RWPE2 (cell line): ENCODE data around the gene GALT.

ENCODE experiments used
- ATAC-seq: fragments of 200-7000 bp; cut with Tn5 transposase; 3 replicates; pipeline ENCODE4 v1.9.1; 2021; ENCODE audit warnings: low read depth
- DNase-seq: peaks from one replicate; pipeline ENCODE4 v3.0.0-alpha.2; 2020; ENCODE audit warnings: low spot score
- H3K27ac ChIP-seq: fragments of 450-650 bp; 2 replicates; pipeline ENCODE4 v1.5.1; 2017; ENCODE audit warnings: mild to moderate bottlenecking; ENCODE audit not compliant: poor library complexity, severe bottlenecking
- H3K27me3 ChIP-seq: fragments of 250-450 bp; sonication (Bioruptor Pico); 2 replicates; pipeline ENCODE4 v1.5.1; 2021; ENCODE audit warnings: mild to moderate bottlenecking, moderate library complexity; ENCODE audit not compliant: insufficient read depth, poor library complexity, severe bottlenecking
- H3K36me3 ChIP-seq: fragments of 250-450 bp; sonication (Bioruptor Pico); 2 replicates; pipeline ENCODE4 v1.5.1; 2020; ENCODE audit warnings: low read depth, mild to moderate bottlenecking, moderate library complexity
- H3K4me1 ChIP-seq: fragments of 250-450 bp; sonication (Bioruptor Pico); 2 replicates; pipeline ENCODE4 v1.5.1; 2021; ENCODE audit warnings: mild to moderate bottlenecking, moderate library complexity; ENCODE audit not compliant: insufficient read depth, poor library complexity, severe bottlenecking
- H3K4me3 ChIP-seq: fragments of 250-450 bp; sonication (Bioruptor Pico); 2 replicates; pipeline ENCODE4 v1.5.1; 2021; ENCODE audit warnings: mild to moderate bottlenecking, moderate library complexity; ENCODE audit not compliant: severe bottlenecking
- H3K9me3 ChIP-seq: fragments of 250-450 bp; sonication (Bioruptor Pico); 2 replicates; pipeline ENCODE4 v1.5.1; 2021; ENCODE audit warnings: mild to moderate bottlenecking, moderate library complexity; ENCODE audit not compliant: severe bottlenecking
- CTCF ChIP-seq: fragments of 450-650 bp; IDR thresholded peaks from one replicate; pipeline ENCODE4 v1.5.1; 2017; ENCODE audit warnings: mild to moderate bottlenecking, moderate library complexity; ENCODE audit not compliant: poor library complexity, severe bottlenecking

GALT gene

GRCh38 chr9:34684145-34684544 is 37.7 kb downstream of the GALT start:
- no peaks in the 10 kb centered on the region for H3K9me3 ChIP-seq
- no peaks in the 10 kb centered on the region for H3K27me3 ChIP-seq
- no peaks in the 10 kb centered on the region for H3K36me3 ChIP-seq
- no peak for TF ChIP-seq CTCF
- no peaks in the 10 kb centered on the region for H3K4me1 ChIP-seq
- ATAC-seq, result no peak
- no peak for DNase-seq
- no peak overlapping the region for H3K27ac ChIP-seq
- H3K4me3 ChIP-seq, result no peak overlapping the region

GRCh38 chr9:34684816-34685215 is 38.3 kb downstream of the GALT start:
- no peak for TF ChIP-seq CTCF
- H3K36me3 ChIP-seq, result no peaks in the 10 kb centered on the region
- no peaks in the 10 kb centered on the region for H3K9me3 ChIP-seq
- H3K4me3 ChIP-seq, result no peak overlapping the region
- no peak overlapping the region for H3K27ac ChIP-seq
- H3K4me1 ChIP-seq, result no peaks in the 10 kb centered on the region
- no peak for DNase-seq
- no peak for ATAC-seq
- no peaks in the 10 kb centered on the region for H3K27me3 ChIP-seq

GRCh38 chr9:34685591-34685990 is 39.1 kb downstream of the GALT start:
- TF ChIP-seq CTCF, result no peak
- H3K27ac ChIP-seq, result no peak overlapping the region
- H3K36me3 ChIP-seq, result no peaks in the 10 kb centered on the region
- ATAC-seq (no peak), DNase-seq (no peak)
- H3K9me3 ChIP-seq, result no peaks in the 10 kb centered on the region
- no peaks in the 10 kb centered on the region for H3K27me3 ChIP-seq
- H3K4me3 ChIP-seq, result no peak overlapping the region
- no peaks in the 10 kb centered on the region for H3K4me1 ChIP-seq

- Histone ChIP-seq H3K36me3 (no peaks in the 10 kb centered on the region), H3K27me3 (no peaks in the 10 kb centered on the region), H3K4me3 (no peak overlapping the region), H3K4me1 (no peaks in the 10 kb centered on the region), H3K9me3 (no peaks in the 10 kb centered on the region), H3K27ac (no peak overlapping the region)
- no peak for TF ChIP-seq CTCF
- no peak for DNase-seq
- no peak for ATAC-seq
Measured at GRCh38 chr9:34686231-34686630, 39.8 kb downstream of the GALT start.

GRCh38 chr9:34686732-34687131 is 40.3 kb downstream of the GALT start:
- Histone ChIP-seq H3K27ac (no peak overlapping the region), H3K9me3 (no peaks in the 10 kb centered on the region), H3K27me3 (no peaks in the 10 kb centered on the region), H3K4me1 (no peaks in the 10 kb centered on the region), H3K4me3 (no peak overlapping the region), H3K36me3 (no peaks in the 10 kb centered on the region)
- no peak for TF ChIP-seq CTCF
- ATAC-seq (no peak), DNase-seq (no peak)
